ENCODE measurements around the gene MRPS31.
"Not testable (repeated sequence)": the region's sequence is repeated elsewhere in the genome, so short reads cannot be mapped to it uniquely, and the experiment has no call there.

The MRPS31 gene

GRCh38 chr13:40789275-40790153 is 18.5 kb upstream of the MRPS31 start, which contains the start of gene SLC25A15:
Gene SLC25A15, plus strand, starts transcription at chr13:40789611. Its CDS starts 3,616 bp downstream, at chr13:40793227.
- peak; percentile 58 for DNase-seq (ENCODE audit: low read depth)

- not testable (repeated sequence) for DNase-seq (ENCODE audit: low read depth)
Measured at GRCh38 chr13:40788540-40789274, 17.7 kb upstream of the MRPS31 start.

- DNase-seq (ENCODE audit: low read depth), result no peak
Measured at GRCh38 chr13:40787062-40787461, 16.1 kb upstream of the MRPS31 start.

- no peak for DNase-seq (ENCODE audit: low read depth)
Measured at GRCh38 chr13:40786568-40786996, 15.6 kb upstream of the MRPS31 start.

- DNase-seq (ENCODE audit: low read depth), result no peak
Measured at GRCh38 chr13:40784540-40784939, 13.6 kb upstream of the MRPS31 start.

GRCh38 chr13:40782971-40783370 is 12.0 kb upstream of the MRPS31 start:
- not testable (repeated sequence) for DNase-seq (ENCODE audit: low read depth)

- no peak for DNase-seq (ENCODE audit: low read depth)
Measured at GRCh38 chr13:40781717-40782116, 10.7 kb upstream of the MRPS31 start.

- no peak for DNase-seq (ENCODE audit: low read depth)
Measured at GRCh38 chr13:40780822-40781401, 9.9 kb upstream of the MRPS31 start.

GRCh38 chr13:40779796-40780285 is 8.9 kb upstream of the MRPS31 start:
- DNase-seq (ENCODE audit: low read depth), result no peak

- no peak for DNase-seq (ENCODE audit: low read depth)
Measured at GRCh38 chr13:40779049-40779448, 8.1 kb upstream of the MRPS31 start.

GRCh38 chr13:40777809-40778175 is 6.8 kb upstream of the MRPS31 start:
- no peak for DNase-seq (ENCODE audit: low read depth)

- no peak for DNase-seq (ENCODE audit: low read depth)
Measured at GRCh38 chr13:40777166-40777808, 6.3 kb upstream of the MRPS31 start.

GRCh38 chr13:40776681-40777165 is 5.7 kb upstream of the MRPS31 start:
- DNase-seq (ENCODE audit: low read depth), result peak; percentile 67

GRCh38 chr13:40776232-40776631 is 5.2 kb upstream of the MRPS31 start:
- no peak for DNase-seq (ENCODE audit: low read depth)

- DNase-seq (ENCODE audit: low read depth), result no peak
Measured at GRCh38 chr13:40774672-40775071, 3.7 kb upstream of the MRPS31 start.

GRCh38 chr13:40772765-40773473 is 1.9 kb upstream of the MRPS31 start:
- DNase-seq (ENCODE audit: low read depth), result no peak

GRCh38 chr13:40770609-40770933 is 419 bp downstream of the MRPS31 start:
- no peak for DNase-seq (ENCODE audit: low read depth)

- no peak for DNase-seq (ENCODE audit: low read depth)
Measured at GRCh38 chr13:40769970-40770369, 1.0 kb downstream of the MRPS31 start.

- DNase-seq (ENCODE audit: low read depth), result no peak
Measured at GRCh38 chr13:40765602-40766001, 5.4 kb downstream of the MRPS31 start.

- no peak for DNase-seq (ENCODE audit: low read depth)
Measured at GRCh38 chr13:40764587-40765403, 6.2 kb downstream of the MRPS31 start.

GRCh38 chr13:40762849-40763248 is 8.1 kb downstream of the MRPS31 start:
- DNase-seq (ENCODE audit: low read depth), result no peak
